ENCODE results near the gene FAM118B. TPM values are rescaled to one million over a fixed set of nuclear protein-coding genes. Genes with fewer than 3 reads are reported as not detected.

Gene FAM118B
- total RNA-seq, 1 experiment from 2014 or later, result 40.0 TPM

DNA sequence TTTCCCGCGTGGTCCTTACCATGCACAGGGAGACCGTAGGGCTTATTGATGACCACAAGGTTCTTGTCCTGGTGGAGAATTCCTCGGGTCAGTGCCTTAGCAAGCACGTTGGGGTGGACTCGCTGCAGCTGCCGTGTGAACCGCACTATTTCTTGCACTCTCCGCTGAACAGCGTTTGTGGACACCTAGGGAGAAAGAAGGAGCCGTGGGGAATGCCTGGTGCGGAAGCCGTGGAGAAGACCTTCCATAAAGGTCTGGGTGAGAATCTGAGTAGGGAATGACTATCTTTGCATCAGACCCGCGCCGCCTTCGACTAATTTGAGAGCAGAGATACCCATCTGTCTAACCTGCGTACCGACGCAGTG is 729 bp upstream of the FAM118B start:
- Histone ChIP-seq H2BK20ac (ENCODE audit: low read depth, low read length, poor library complexity, severe bottlenecking) (no peak overlapping the region), H2BK120ac (ENCODE audit: low read depth, low read length, poor library complexity, severe bottlenecking) (no peak overlapping the region), H2BK12ac (ENCODE audit: insufficient read length, low read depth, low read length) (no peak overlapping the region), H3K4me2 (ENCODE audit: insufficient read depth, insufficient read length, low read length) (peak overlapping the region; percentile 95), H3K56ac (ENCODE audit: insufficient read length, low read depth, low read length) (no peak overlapping the region), H2AK5ac (ENCODE audit: insufficient read length, low read length) (no peak overlapping the region), H3K18ac (ENCODE audit: insufficient read length, low read depth, low read length) (no peak overlapping the region), H4K91ac (ENCODE audit: insufficient read length, low read depth, low read length) (no peak overlapping the region), H3K9me3 (ENCODE audit: control insufficient read depth, low read depth, low read length) (no peaks in the 10 kb centered on the region), H3K27me3 (ENCODE audit: insufficient read depth, low read length) (no peaks in the 10 kb centered on the region), H3K4ac (ENCODE audit: low read depth, low read length) (no peak overlapping the region), H4K20me1 (ENCODE audit: control insufficient read depth, insufficient read depth, insufficient read length) (no peaks in the 10 kb centered on the region), H2BK15ac (ENCODE audit: low read depth, low read length) (no peak overlapping the region), H3K79me1 (ENCODE audit: insufficient read depth, low read depth, low read length, poor library complexity, severe bottlenecking) (peaks cover 4% of the 10 kb centered on the region), H4K8ac (replicated peaks; ENCODE audit: insufficient read length, low read depth, low read length) (no peak overlapping the region), H4K5ac (ENCODE audit: insufficient read length, low read depth, low read length) (no peak overlapping the region), H3K23me2 (ENCODE audit: insufficient read length, low read depth, low read length, poor library complexity, severe bottlenecking) (peaks cover 11% of the 10 kb centered on the region), H3K14ac (ENCODE audit: insufficient read depth, low read length) (peak overlapping the region; percentile 43; the same call in 1 of the 2 replicates), H3K9ac (ENCODE audit: extremely low read depth, insufficient read length, low read length) (peak overlapping the region; percentile 91), H3K79me2 (ENCODE audit: insufficient read depth, low read length) (peaks cover 11% of the 10 kb centered on the region), H3K4me1 (ENCODE audit: insufficient read depth, low read length) (no peaks in the 10 kb centered on the region), H3K27ac (ENCODE audit: insufficient read length, low read depth, low read length) (peak overlapping the region; percentile 37), H2AFZ (ENCODE audit: low read length) (peak overlapping the region; percentile 42), H3T11ph (ENCODE audit: low read length) (no peak overlapping the region), H2BK5ac (ENCODE audit: insufficient read length, low read length) (no peak overlapping the region), H3K23ac (ENCODE audit: insufficient read length, low read depth, low read length) (no peak overlapping the region)
- Mint-ChIP-seq H3K27me3 (ENCODE audit: low read depth) (no peaks in the 10 kb centered on the region), H3K27ac (peak overlapping the region; percentile 99 to 100 (median 99)), H3K4me3 (peak overlapping the region; percentile 93 to 95), H3K36me3 (ENCODE audit: insufficient read depth in 1 of 3, low read depth in 3 of 3) (peaks cover 21 to 39% (median 38%) of the 10 kb centered on the region in 3 experiments; a peak in 6 of 7 replicates), H3K9me3 (no peaks in the 10 kb centered on the region), H3K4me1 (peaks cover 17 to 18% of the 10 kb centered on the region in 2 experiments)
- WGBS (ENCODE audit: extremely low coverage, insufficient read length, low lambda C conversion rate), result no CpG with 5 or more reads among the region's 20 CpGs
- TF ChIP-seq, protein P1, sequence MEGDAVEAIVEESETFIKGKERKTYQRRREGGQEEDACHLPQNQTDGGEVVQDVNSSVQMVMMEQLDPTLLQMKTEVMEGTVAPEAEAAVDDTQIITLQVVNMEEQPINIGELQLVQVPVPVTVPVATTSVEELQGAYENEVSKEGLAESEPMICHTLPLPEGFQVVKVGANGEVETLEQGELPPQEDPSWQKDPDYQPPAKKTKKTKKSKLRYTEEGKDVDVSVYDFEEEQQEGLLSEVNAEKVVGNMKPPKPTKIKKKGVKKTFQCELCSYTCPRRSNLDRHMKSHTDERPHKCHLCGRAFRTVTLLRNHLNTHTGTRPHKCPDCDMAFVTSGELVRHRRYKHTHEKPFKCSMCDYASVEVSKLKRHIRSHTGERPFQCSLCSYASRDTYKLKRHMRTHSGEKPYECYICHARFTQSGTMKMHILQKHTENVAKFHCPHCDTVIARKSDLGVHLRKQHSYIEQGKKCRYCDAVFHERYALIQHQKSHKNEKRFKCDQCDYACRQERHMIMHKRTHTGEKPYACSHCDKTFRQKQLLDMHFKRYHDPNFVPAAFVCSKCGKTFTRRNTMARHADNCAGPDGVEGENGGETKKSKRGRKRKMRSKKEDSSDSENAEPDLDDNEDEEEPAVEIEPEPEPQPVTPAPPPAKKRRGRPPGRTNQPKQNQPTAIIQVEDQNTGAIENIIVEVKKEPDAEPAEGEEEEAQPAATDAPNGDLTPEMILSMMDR (conservative IDR thresholded peaks at IDR 0.05), result no peak
- DNase-seq, result no peak
